GM18511 (cell line): ENCODE measurements around the gene CAMK2B.

Experiments
- ATAC-seq: cut with Tn5 transposase; IDR thresholded peaks from one replicate; pipeline ENCODE4 v1.9.1; 2021; ENCODE audit warnings: mild to moderate bottlenecking, moderate library complexity; ENCODE audit not compliant: unreplicated experiment

The CAMK2B gene

DNA sequence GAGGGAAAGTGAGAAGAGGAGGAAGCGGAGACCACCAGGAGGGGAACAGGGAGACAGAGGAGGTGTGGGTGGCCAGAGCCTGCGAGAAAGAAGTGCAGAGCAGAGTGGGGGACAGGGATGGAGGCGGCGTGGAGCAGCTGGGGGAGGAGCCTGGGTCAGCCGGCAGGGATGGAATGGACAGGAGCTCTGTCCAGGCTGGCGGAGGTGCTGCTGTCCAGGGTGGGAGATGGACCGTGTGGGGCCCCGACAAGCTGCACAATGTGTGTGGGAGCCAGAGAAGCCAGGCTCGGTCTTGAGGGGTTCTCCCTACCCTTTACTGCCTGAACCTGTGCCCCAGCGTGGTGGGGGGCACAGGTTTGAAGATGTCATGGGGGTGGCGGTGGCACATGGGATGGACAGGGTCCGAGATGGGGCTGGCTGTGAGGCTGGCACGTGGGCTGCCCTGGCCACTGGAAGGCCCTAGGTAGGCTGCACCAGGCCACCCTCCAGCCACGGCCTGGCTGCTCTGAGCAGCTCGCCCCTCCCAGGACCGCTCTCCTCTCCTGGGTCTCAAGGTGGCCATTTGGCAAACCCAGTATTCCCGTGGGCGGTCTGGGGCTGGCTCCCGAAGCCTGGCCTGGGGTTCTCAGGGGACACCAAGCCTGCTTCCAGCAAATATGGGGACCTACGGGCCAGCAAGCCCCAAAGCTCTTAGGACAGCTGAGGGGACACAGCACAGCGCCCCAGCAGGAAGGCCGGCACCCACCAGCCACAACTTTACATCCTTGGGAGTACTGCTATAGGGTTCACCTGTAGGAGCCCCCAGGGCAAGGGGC is 92.3 kb downstream of the CAMK2B start:
- no peak for ATAC-seq

DNA sequence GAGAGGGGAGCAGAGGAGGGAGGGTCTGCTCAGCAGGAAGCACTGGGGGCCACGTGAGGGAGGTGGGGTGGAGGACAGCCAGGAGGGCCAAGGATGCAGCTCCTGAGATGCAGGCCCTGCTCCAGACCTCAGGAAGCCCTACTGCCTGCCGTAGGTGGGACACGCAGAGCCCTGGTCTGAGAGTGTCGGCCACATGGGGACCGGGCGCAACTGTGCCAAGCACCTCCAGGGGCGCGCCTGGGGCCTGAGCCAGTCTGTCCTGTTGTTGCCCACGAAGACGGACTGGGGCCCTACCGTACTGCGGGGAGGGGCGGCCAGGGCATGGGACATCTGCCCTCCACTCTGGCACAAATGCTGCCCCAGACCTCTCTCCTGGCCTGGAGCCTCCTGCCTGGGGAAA is 93.0 kb downstream of the CAMK2B start:
- ATAC-seq: no peak

DNA sequence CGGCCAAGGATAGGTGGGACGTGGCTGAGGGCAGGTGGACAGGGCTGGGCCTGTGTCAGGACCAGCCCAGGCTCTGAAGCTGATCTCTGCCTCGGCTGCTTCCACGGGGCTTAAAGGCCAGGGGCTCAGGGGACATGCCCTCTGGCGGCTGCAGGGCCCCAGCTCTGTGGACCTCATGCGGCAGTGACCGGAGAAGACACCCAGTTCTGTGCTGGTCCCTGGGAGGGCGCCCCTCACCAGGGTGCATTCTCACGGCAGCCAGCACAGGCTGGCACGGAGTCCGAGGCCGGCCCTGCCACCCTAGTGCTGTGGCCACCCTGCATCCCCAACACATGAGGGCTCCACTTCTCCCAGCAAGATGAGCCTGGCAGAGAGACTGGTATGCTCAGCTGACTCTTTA is 94.3 kb downstream of the CAMK2B start:
- ATAC-seq: no peak

DNA sequence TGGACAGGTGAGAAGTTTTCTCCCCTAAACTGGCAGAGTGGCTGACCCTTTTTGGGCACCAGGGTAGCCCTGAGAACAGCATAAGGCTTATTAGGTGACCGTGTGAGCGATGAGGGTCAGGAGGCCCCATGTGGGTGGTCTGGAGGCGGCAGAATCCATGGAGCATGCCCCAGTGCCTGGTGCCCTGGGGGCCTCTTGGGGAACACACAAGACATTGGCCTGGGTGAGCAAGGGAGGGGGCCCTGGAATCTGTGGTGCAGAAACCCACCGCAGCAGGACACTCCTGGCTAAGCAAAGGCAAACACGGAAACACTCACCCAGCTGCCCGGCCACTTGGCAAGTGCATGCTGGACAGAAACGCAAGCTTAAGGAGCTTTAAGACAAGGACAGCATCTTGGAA is 95.1 kb downstream of the CAMK2B start:
- ATAC-seq: no peak

DNA sequence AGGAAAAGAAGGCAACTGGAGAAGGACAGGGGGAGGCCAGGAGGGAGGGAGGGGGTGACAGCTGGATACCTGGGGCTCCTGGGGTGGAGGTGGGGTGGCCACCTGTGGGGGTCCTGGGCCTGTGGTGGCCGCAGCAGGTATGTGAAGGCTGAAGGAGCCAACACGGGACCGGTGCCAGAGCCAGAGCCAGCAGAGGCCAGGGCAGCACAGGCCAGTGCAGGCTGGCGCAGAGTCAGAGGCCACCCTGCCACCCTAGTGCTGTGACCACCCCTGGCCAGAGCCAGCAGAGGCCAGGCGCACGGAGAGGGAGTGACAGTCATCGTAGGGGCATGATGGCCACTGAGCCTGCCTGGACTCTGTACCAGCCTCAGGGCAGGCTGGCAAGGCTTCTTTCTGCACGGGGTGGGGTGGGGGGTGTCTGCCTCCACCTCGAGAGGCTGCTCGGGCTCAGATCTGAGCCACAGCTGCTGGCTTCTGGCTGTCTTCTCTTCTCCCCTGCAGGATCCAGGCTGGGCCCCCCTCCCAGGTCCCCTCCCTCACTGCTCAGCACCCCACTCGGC is 95.8 kb downstream of the CAMK2B start:
- ATAC-seq: no peak

DNA sequence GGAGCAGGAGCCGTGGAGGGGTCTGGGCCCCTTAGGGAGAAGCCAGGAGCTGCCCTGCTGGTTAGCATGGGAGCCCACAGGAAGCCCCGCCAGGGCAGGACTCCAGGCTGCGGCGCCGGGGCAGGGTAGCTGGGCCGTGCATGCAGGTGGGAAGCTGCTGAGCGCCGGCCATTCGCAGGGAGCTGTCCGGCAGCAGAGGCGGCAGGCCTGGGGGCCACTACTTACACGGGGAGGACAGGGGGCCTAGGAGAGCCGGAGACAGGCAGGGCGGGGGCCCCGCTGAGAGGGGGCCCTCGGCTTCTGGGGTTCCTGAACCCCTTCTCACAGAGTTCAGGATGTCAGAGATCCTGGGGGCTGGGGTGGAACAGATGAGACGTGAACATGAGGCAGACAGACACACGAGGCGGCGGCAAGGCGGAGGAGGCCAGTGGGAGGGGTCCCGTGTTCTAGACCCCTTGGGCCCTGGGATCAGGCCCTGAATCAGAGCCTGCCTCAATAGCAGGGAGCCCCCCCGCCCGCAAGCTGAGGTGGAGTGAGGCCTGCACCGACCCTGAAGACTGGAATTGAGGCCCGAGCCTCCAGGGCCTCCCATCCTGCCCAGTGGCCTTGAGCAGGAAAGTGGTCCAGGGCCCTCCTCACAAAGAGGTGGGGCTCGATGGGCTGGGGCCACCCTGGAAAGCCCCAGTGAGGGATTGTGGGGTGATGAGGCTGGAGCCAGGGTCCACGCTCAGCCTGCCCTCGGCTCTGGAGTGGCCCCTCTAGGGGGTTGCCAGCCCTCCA is 96.6 kb downstream of the CAMK2B start:
- no peak for ATAC-seq

DNA sequence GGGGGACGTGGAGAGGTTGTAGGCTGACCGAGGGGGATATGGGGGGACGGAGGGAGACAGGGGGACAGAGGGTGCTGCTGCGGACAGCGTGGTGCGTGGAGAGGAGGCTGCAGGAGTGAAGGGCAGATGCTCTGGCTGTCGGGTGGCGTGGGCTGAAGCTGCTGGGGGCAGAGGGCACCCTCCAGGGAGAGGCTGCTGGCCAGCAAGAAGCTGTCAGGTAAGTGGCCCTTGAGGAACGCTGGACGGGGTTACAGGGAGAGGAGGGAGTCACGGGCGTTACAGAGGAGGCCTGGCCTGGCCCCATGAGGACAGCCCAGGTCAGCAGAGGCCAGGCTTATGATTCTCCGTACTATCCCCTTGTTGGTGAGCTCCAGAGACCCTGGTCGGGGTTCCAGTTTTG is 97.5 kb downstream of the CAMK2B start:
- no peak for ATAC-seq

DNA sequence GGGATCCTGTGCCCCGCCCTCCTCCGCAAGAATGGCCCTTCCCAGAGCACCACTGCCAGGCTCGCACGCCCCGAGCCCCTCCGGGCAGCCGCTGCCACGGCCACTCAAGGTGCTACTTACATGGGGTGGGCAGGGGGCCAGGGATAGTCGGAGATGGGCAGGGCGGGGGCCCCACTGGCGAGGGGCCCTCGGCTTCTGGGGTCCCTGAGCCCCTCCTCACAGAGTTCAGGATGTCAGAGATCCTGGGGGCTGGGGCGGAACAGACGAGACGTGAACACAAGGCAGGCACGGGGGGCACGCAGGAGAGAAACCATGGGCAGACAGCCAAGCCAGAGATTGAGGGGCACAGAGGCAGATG is 99.0 kb downstream of the CAMK2B start:
- no peak for ATAC-seq

DNA sequence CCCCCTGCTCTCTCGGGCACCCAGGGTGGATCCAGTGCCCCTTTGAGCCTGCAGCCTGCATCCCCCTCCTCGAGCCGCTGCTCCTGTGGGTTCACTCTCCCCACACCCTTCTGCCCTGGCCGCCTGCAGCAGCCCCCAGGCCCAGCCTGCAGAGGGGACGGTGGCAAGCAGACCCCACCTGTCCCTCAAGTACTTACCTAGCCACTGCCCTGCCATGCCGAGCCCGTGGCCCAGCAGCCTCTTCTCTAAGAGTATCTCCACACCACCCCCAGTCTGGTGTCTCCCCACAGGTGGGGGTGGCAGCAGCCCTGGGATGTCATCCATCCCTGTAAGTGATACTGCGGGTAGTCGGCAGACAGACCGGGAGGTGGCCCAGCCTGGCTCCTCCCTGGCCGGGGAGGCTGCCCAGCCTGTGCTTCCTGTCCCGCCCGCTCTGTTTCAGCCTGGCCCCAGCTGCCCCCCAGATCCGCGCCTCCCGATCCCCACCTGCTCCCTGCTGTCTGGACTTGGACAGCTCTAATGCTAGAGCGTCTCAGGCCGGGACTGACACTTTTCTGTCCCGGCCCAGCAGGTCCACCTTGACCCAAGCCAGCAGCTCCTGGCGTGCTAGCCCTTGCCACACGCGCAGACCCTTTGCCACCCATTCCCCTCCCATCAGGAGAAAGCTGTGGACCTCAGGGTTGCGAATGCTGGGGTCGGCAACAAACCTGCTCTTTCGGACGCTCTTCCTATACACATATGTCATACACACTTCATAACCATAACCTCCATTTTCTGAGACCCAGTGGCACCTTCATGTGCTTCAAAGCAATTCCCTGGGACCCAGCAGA is 99.6 kb downstream of the CAMK2B start:
- no peak for ATAC-seq

DNA sequence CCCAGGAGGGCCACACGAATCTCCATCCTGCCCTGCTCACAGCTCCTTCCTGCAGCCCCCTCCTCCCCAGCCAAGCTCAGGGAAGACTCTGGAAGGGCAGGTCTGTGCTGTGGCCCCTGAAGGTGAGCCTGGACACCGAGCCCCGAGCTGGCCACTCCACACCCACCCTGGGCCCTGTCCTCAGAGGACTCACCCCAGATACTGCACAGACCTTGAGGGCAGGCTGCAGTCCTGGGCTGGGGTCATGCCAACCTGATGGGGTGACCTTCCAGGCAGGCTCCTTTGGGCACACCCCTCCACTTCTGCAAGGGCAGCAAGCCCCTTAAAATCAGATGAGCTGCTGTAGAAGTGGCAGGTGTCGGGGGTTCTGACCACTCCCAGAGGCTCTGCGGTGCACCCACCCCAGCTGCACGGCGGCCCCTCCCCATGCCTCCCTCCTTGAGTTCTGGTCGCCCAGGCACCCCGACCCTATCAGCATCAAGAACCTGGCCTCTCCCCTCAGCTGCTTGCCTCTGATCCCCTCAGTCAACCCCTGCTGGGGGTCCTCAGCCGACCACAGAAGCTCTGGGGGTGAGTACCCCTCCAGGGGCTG is 100.3 kb downstream of the CAMK2B start:
- ATAC-seq: no peak

DNA sequence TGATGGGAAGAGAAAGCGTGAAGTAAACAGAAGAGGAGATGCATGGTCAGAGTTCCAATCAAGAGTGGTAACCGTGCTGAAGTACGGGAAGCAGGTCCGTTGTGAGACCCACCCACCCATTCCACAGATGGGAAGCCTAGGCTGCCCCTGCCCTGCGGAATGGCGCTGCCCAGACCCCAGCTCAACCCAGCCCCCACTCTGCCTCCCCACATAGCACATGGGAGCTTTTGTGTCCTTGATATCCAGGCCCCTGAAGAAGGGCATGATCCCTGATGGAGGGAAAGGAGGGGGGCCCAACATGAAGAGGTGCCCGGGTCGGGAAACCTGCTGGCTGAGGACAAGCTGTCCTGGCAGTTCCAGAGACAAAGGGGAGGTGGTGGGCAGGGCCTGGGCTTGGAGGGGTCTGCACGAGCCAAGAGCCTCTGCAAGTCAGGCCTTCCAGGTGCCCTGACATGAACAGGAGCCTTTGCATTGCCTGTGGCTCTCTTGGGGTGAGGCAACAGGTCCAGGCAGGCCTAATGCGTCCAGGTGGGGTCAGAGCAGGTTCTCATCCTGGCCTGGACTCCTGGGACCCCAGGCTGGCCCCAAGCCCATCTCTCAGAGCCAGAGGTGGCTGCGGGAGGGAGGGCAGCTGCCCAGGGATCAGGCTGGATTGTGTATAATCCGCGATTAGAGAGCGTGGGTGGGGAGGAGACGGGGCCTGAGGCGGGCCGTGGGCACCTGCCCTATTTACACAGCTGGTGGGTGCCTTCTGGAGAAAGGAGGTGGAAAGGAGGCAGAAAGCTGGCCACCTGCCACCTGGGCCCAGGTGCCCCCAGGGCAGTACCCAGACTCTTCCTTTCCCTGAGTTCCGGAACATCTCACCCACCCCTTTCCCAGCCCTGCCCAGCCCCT is 101.1 kb downstream of the CAMK2B start:
- no peak for ATAC-seq

DNA sequence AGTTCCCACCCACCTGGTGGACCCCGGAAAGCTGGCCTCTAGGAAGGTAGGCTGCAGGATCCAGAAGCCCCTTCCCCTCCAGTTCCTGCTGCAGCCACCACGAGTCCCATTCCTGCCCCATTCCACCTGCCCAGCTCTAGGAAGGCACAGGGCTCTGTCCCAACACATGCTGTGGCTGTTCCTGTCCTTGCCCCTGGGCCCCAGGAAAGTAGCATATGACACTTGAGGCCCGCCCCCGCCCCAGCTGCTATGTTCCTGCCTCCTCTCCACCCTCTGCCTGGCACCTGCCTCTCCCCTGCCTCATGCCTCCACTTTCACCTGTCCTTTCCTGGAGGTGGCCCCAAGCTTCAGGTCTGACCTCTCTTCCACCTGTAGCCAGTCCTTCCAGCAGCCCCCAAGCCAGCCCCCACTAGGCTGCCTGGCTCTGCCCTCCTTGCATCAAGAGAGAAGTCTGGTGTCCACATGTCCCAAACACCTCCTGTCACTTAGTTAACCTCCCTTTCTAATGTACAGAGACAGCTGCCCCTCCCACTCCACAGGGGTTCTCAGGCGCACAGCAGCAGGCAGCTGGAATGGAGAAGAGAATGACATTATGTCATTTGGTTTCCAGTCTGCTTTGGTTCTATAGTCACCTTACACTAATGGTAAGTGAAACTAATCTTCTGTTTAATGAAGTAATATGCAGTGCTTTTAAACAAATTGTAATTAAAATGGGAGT is 101.9 kb downstream of the CAMK2B start:
- ATAC-seq: no peak

DNA sequence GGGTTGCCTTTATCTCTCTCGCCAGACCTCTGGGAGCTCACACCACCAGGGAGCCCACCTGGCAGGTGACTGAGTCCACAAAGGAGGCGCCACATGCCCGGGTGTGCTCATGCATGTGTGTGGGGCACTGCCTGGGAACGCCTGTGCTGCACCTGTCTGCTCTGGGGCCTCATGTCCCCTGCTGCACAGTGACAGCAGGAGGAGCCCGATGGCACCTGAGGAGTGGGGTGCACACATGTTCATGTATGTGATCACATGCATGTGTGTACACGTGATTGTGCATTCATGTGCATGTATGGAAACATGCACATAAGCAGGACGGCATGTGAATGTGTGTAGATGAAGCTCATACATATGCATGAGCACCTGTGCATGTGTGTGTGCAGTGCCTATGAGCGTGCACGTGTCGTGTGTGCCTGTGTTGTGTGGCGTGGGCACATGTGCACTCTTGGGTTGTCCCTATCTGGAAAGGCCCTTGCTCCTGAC is 102.6 kb downstream of the CAMK2B start:
- no peak for ATAC-seq

DNA sequence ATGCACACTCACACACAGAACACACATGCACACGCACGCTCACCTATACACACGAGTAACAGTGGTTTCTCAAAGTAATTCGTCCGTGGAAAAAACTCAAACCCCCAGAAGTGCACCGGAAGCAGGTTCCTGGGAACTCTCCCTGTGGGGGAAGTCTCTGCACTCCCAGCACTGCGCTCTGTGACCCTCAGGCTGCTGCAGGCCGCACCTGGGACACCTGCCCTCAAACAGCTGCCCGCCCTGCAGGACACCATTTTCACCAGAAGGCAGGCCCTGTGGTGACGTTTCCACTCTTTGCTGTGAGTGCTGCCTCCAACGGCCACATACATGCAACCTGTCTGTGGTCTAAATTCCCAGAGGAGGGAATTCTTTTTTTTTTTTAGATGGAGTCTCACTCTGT is 103.3 kb downstream of the CAMK2B start:
- no peak for ATAC-seq

DNA sequence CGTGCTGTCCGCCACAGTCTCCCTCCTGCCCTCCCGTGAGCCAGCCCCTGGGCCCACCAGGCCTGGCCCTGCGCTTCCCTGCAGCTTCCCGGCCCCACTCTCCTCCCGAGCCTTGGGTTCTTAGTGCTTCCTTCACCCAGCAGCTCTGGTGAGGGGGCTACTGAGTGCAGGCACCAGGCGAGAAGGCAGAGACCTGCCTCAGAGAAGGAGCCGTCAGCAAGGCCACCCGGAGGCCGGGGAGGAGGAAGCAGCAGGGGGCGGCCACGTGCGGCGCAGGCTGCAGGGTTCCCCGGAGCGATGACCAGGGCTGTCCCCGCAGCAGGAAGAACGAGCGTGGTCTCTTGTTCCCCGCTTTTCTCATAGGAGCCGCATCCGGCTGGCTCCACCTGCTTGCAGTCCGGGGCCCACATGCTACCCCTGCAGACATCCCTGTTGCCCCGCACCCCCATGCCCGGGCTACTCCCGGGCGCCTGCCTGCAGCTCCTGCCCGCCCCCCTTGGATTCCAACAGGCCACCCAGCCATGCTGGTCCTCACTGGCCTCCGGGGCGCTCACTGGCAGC is 104.1 kb downstream of the CAMK2B start:
- ATAC-seq: no peak

DNA sequence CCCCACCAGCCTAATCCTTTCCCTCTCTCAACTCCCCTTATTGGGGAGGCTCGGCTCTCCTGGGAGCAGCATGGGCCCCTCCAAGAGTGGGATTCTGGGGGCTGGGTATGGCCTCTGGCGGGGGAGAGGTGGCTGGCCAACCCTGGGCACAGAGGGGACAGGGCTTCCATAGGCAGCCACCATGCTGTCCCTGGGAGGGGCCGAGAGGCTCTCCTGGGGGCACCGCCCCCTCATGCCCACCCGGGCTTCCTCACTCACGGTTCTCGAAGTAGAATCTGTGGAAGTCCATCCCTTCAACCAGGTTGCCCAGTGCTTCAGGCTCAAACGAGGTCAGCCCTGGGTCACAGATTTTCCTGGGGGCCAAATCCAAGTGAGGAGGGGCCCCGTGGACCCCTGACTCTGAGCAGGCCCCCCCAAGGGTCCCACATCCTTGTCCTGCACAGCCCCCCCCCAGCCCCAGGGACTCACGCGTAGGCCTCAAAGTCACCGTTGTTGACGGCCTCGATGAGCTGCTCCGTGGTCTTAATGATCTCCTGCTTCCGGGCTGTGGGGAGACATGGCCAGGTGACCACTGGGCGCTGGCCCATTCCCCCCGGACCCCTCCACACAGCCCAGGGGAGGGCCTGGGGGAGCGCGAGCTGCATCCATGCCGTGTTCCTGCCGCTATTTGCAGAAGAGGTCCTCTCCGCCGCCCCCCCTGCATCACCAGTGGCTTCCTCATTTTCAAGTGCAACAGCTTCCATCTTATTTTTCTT is 104.9 kb downstream of the CAMK2B start:
- ATAC-seq: no peak

DNA sequence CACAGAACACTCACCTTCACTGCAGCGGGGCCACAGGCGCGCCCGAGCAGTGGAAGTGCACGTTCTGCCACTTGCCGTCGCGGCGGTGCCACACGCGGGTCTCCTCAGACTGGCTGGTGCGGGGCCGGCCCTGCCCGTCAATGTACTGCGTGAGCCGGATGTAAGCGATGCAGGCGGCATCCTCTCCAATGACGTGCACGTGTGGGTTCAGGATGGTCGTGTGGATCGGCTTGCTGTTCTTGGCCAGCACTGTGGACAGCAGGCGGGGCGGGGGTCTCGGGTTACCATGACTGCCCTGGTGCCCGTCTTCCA is 105.4 kb downstream of the CAMK2B start:
- no peak for ATAC-seq

DNA sequence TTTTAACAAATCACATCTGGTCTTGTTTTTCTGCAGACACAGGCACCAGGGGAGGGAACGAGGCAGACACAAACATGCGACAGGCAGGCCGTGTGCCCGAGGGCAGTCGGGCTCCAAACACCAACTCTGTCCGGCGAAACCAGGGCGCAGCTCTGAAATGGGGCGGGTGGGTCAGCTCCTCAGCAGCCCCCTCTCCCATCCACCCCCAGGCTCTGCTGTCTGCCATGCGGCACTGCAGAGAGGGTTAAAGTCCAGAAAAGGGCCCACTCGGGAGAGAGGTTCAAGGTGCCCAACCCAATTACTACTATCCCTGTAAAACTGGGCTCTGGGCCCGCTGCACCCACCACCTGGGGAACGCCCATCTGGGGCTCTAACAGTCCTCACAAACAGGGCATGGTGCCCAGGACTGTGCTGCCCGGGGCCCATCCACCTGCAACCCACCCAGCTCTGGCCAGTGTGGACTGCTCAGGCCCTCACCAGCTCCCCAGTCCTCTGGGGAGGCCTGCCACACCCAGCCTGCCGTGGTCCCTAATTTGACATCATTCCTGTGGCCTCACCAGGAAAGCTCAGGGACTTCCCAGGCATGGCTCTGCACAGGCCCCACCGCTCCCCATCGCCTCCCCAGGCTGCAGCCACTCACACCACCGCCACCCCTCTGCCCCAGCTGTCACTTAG is 105.9 kb downstream of the CAMK2B start:
- no peak for ATAC-seq
